Left forelimb (tissue), 1 donor: Measurements from ENCODE around the gene ZNRF1.
"Not testable (repeated sequence)": the region's sequence is repeated elsewhere in the genome, so short reads cannot be mapped to it uniquely, and the experiment has no call there.

ENCODE experiments used
- DNase-seq: peaks from one replicate; pipeline ENCODE4 v3.0.0-alpha.2; 2018; ENCODE audit warnings: low spot score

Gene ZNRF1

GRCh38 chr16:75114946-75115825 lies 116.4 kb downstream of the ZNRF1 start:
- DNase-seq: no peak

- no peak for DNase-seq
Measured at GRCh38 chr16:75116081-75116910, 117.5 kb downstream of the ZNRF1 start, which contains the start of gene LDHD. Gene LDHD, minus strand, starts transcription at chr16:75116780. Its CDS starts 60 bp downstream, at chr16:75116720.

GRCh38 chr16:75116911-75117245 lies 118.1 kb downstream of the ZNRF1 start:
- no peak for DNase-seq

- no peak for DNase-seq
Measured at GRCh38 chr16:75118943-75119539, 120.2 kb downstream of the ZNRF1 start.

- no peak for DNase-seq
Measured at GRCh38 chr16:75120253-75120652, 121.4 kb downstream of the ZNRF1 start.

GRCh38 chr16:75121949-75122568 lies 123.2 kb downstream of the ZNRF1 start:
- no peak for DNase-seq

DNA sequence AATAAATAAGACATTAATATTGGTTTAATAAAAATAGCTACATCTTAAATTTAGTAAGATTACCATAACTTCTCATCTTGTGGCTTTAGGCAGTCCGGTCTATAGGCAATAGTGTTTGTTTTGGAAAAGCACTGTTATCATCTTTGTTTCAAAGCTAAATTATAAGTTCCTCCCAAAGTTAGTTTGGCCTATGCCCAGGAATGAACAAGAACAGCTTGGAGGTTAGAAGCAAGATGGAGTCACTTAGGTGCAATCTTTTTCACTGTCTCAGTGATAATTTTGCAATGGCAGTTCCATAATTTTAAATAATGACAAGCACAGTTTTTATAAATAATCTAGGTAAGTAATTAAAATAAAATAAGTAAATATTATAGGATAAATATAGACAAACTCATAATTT lies 123.8 kb downstream of the ZNRF1 start:
- no peak for DNase-seq

GRCh38 chr16:75127713-75128415 lies 129.0 kb downstream of the ZNRF1 start:
- no peak for DNase-seq

DNA sequence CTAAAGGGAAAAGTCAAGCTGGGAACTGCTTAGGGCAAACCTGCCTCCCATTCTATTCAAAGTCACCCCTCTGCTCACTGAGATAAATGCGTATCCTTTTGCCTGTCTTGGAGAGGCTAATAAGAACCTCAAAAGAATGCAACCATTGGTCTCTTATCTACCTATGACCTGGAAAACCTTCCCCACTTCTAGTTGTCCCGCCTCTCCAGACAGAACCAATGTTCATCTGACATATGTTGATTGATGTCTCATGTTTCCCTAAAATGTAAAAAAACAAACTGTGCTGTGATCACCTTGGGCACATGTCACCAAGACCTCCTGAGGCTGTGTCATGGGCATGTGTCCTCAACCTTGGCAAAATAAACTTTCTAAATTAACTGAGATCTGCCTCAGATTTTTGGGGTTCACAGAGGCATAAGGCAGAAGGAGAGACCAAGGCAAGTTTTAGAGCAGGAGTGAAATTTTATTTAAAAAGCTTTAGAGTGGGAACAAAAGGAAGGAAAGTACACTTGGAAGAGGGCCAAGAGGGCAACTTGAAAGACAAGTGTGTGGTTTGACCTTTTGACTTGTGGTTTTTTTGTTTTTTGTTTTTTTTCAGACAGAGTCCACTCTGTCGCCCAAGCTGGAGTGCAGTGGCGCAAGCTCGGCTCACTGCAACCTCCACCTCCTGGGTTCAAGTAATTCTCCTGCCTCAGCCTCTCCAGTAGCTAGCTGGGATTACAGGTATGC lies 130.8 kb downstream of the ZNRF1 start:
- not testable (repeated sequence) for DNase-seq

DNA sequence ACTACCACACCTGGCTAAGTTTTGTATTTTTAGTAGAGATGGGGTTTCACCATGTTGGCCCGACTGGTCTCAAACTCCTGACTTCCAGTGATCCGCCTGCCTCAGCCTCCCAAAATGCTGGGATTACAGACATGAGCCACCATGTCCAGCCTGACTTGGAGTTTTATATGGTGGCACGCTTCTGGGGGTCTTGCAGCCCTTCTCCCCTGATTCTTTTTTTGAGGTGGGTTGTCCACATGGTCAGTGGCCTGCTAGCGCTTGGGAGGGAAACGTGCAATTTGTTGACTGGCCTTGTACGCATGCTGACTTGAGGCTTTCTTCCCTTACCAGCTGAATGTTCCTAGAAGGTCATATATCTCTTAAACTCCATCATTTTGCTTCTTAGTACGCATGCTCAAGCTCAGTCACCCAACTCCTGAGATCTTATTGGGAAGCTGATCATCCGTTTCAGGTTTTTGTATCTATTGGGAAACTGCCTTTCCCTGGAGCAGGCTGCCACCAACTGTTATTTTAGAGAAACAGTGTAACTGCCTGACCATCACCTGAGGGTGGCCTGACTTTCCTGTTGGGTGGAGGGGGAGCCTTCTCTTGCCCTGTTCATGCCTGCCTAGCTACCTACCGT lies 131.4 kb downstream of the ZNRF1 start:
- DNase-seq: no peak

DNA sequence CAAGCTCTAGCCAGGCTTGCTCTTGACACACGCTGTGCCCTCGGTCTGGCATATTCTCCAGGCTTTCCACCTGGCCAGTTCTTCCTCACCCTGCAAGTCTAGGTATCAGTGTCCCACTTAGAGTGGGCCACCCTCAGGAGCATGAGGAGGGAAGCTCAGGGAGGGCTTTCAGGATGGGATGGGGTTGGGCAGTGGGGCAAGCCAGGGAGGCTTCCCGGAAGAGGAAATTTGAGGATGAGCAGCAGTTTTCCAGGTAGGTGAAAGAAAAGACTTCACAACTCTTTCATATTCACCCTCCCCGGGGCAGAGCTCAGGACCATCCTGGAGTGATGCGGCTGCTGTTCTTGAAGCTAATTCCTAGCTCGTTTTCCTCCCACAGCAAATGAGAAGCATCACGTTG lies 132.3 kb downstream of the ZNRF1 start:
- DNase-seq: no peak

DNA sequence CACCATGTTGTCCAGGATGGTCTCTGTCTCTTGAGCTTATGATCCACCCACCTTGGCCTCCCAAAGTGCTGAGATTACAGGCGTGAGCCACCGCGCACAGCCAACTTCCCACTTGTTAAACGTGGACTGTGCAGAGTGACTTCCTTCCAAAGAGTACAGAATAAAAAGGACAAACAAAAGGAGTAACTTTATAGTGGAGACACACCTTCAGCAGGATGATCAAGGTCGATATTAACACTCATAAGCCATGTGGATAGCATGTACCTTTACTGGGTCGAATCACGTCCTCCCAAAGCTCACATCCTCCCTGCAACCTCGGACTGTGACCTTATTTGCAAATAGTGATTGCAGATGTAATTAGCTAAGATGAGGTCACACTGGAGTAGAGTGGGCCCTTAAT lies 139.4 kb downstream of the ZNRF1 start:
- no peak for DNase-seq

DNA sequence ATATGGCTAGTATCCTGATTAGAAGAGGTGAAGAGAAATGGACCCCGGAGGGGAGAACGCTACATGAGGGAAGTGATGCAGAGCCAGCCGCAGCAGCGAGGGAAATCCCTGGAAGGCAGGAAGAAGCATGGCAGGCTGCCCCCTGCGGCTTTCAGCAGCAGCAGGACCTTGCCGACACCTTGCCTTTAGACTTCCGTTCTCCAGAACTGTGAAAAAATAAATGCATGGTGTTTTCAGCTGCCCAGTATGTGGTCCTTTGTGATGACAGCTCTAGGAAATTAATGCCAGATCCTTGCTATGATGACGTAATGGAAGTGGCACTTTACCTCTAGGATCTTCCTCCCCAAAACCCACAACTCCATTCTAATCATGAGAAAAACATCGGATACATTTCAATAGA lies 139.8 kb downstream of the ZNRF1 start:
- DNase-seq: no peak

DNA sequence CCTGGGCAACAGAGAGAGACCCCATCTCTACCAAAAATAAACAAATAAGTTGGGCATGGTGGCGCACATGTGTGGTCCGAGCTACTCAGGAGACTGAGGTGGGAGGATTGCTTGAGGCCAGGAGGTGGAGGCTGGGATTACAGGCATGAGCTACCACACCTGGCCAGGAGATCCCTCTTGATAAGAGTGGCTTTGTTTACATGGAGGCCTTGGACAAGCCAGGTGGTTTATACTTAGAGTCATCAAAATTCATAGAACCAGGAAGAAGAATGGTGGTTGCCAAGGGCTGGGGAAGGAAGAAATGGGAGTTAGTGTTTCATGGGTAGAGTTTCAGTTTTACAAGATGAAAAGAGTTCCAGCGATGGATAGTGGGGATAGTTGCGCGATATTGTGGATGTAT lies 140.7 kb downstream of the ZNRF1 start:
- DNase-seq: no peak

- no peak for DNase-seq
Measured at GRCh38 chr16:75143941-75144340, 145.1 kb downstream of the ZNRF1 start.

GRCh38 chr16:75147968-75148310 lies 149.1 kb downstream of the ZNRF1 start:
- DNase-seq: no peak

- peak; percentile 97 for DNase-seq
Measured at GRCh38 chr16:75148311-75149195, 149.7 kb downstream of the ZNRF1 start, which contains the start of gene ZFP1. Gene ZFP1, plus strand, starts transcription at chr16:75148524. Its CDS starts 4,428 bp downstream, at chr16:75152952.

GRCh38 chr16:75151798-75152197 lies 153.0 kb downstream of the ZNRF1 start:
- no peak for DNase-seq

GRCh38 chr16:75152635-75153034 lies 153.8 kb downstream of the ZNRF1 start:
- no peak for DNase-seq
